GM12878 (cell line): ENCODE results near the gene CASP5. TPM values are rescaled to one million over a fixed set of nuclear protein-coding genes. Genes with fewer than 3 reads are reported as not detected.

Experiments used
- ATAC-seq: fragments of 200-7000 bp; cut with Tn5 transposase; 3 replicates; pipeline ENCODE4 v1.9.1; 2020; ENCODE audit warnings: mild to moderate bottlenecking, moderate library complexity
- BruUV-seq: library from RNA; stranded (reverse); fragments of 400-500 nt; replicated peaks from 2 replicates; lab custom pipeline; 2021; lab: Mats Ljungman, UMichigan
- CTCF ChIA-PET: fragments of 300-600 bp; sonication (Branson Sonifier 250); formaldehyde crosslinking; extraction: SDS; loops from one replicate; lab custom pipeline; 2021; ENCODE audit warnings: inconsistent platforms; lab: Yijun Ruan, JAX
- POLR2A ChIA-PET: fragments of 350-600 bp; formaldehyde crosslinking; extraction: SDS; loops from one replicate; lab custom pipeline; 2021; ENCODE audit warnings: inconsistent platforms; lab: Charles Lee
- RAD21 ChIA-PET: fragments of 300-600 bp; sonication (Branson Sonifier 250); formaldehyde crosslinking; loops from one replicate; lab custom pipeline; 2023; ENCODE audit warnings: antibody characterized with exemption; ENCODE audit not compliant: unreplicated experiment; lab: Charles Lee
- SMC1A ChIA-PET: fragments of 300-600 bp; sonication (Branson Sonifier 250); formaldehyde crosslinking; loops from one replicate; lab custom pipeline; 2023; ENCODE audit not compliant: unreplicated experiment, uncharacterized antibody; lab: Charles Lee
- DNase-seq: peaks from one replicate; pipeline ENCODE4 v3.0.0-alpha.2; 2011; ENCODE audit warnings: low read depth, low spot score
- FAIRE-seq: peaks from 3 replicates; lab custom pipeline; 2011; peaks lifted over from hg19 to GRCh38; lab: Jason Lieb, UNC
- H2AFZ ChIP-seq: 2 replicates; pipeline ENCODE4 v1.6.0; 2011; ENCODE audit warnings: low read depth, low read length, control low read depth; ENCODE audit not compliant: control insufficient read depth
- H3K27ac ChIP-seq: 2 replicates; pipeline ENCODE4 v1.5.1; 2011; ENCODE audit warnings: control low read depth; ENCODE audit not compliant: control insufficient read depth, insufficient read depth
- H3K27me3 ChIP-seq, 2 experiments: replicated peaks in 1 of 2; 2 replicates each; pipeline versions ENCODE4 v1.6.0 to v1.6.1; 2011; ENCODE audit warnings: low read length in 1 of 2; ENCODE audit not compliant: control insufficient read depth in 2 of 2, insufficient read depth in 2 of 2
- H3K36me3 ChIP-seq, 2 experiments: 2 replicates each; pipeline ENCODE4 v1.5.1; 2011; ENCODE audit warnings: low read length in 1 of 2; ENCODE audit not compliant: control insufficient read depth in 2 of 2, insufficient read depth in 2 of 2
- H3K4me1 ChIP-seq: 2 replicates; pipeline ENCODE4 v1.6.1; 2011; ENCODE audit warnings: mild to moderate bottlenecking, low read length, moderate library complexity, mixed read lengths; ENCODE audit not compliant: control insufficient read depth, insufficient read depth
- H3K4me2 ChIP-seq: 2 replicates; pipeline ENCODE4 v1.6.0; 2011; ENCODE audit warnings: control low read depth; ENCODE audit not compliant: control insufficient read depth, insufficient read depth
- H3K4me3 ChIP-seq: fragments of 200-600 bp; sonication (generic); 2 replicates; pipeline ENCODE4 v1.5.1; 2016
- H3K79me2 ChIP-seq: 2 replicates; pipeline ENCODE4 v1.6.0; 2011; ENCODE audit warnings: low read length; ENCODE audit not compliant: control insufficient read depth, insufficient read depth
- H3K9ac ChIP-seq: 2 replicates; pipeline ENCODE4 v1.8.0; 2011; ENCODE audit warnings: low read length, control low read depth, mixed read lengths; ENCODE audit not compliant: control insufficient read depth, insufficient read depth
- H3K9me3 ChIP-seq: replicated peaks from 3 replicates; pipeline ENCODE4 v1.5.1; 2011; ENCODE audit warnings: mild to moderate bottlenecking, low read length; ENCODE audit not compliant: control insufficient read depth, insufficient read depth
- H4K20me1 ChIP-seq: 2 replicates; pipeline ENCODE4 v1.6.0; 2011; ENCODE audit not compliant: control insufficient read depth, insufficient read depth
- BHLHE40 ChIP-seq, 2 experiments: fragments of 450-650 bp in 1 of 2; IDR thresholded peaks; 2 replicates each; pipeline ENCODE4 v1.6.1; 2011 to 2017; ENCODE audit warnings: low read depth in 2 of 2, borderline replicate concordance in 1 of 2, improper control_type of control experiment in 1 of 2, low read length in 1 of 2, mild to moderate bottlenecking in 1 of 2
- IRF4 ChIP-seq: IDR thresholded peaks from 2 replicates; pipeline ENCODE4 v1.6.1; 2011; ENCODE audit warnings: low read depth, low read length
- PKNOX1 ChIP-seq: fragments of 450-650 bp; IDR thresholded peaks from 2 replicates; pipeline ENCODE4 v1.6.1; 2016; ENCODE audit warnings: mild to moderate bottlenecking
- SREBF2 ChIP-seq: IDR thresholded peaks from 2 replicates; pipeline ENCODE4 v1.6.1; 2012; ENCODE audit warnings: mild to moderate bottlenecking, low read length
- STAT1 ChIP-seq: fragments of 450-650 bp; conservative IDR thresholded peaks from 2 replicates; pipeline ENCODE4 v1.6.1; 2014; ENCODE audit warnings: antibody characterized with exemption, mild to moderate bottlenecking
- STAT3 ChIP-seq: IDR thresholded peaks from 2 replicates; pipeline ENCODE4 v1.6.1; 2011; ENCODE audit warnings: low read depth, low read length, improper control_type of control experiment
- TAF1 ChIP-seq: IDR thresholded peaks from 2 replicates; pipeline ENCODE4 v1.6.1; 2011; ENCODE audit warnings: mild to moderate bottlenecking, low read depth, low read length, borderline replicate concordance
- TARDBP ChIP-seq: IDR thresholded peaks from 2 replicates; pipeline ENCODE4 v1.6.1; 2016; ENCODE audit warnings: borderline replicate concordance
- TBL1XR1 ChIP-seq: IDR thresholded peaks from 2 replicates; pipeline ENCODE4 v1.6.1; 2012; ENCODE audit warnings: low read depth, low read length, improper control_type of control experiment
- WRNIP1 ChIP-seq: IDR thresholded peaks from 2 replicates; pipeline ENCODE4 v1.6.1; 2011; ENCODE audit warnings: low read depth, low read length, improper control_type of control experiment, borderline replicate concordance
- ZBTB40 ChIP-seq: fragments of 450-650 bp; IDR thresholded peaks from 2 replicates; pipeline ENCODE4 v1.6.1; 2016; ENCODE audit warnings: mild to moderate bottlenecking, moderate library complexity, borderline replicate concordance
- WGBS: methylation state at CpG from one replicate; pipeline ENCODE4 v1.1.6; 2016; ENCODE audit warnings: low lambda C conversion rate; ENCODE audit not compliant: insufficient replicate concordance, insufficient coverage; ENCODE audit errors: missing lambda C conversion rate; 5-methylcytosine and 5-hydroxymethylcytosine counted together
- in situ Hi-C: fragments of 300-500 bp; cut with MboI; formaldehyde crosslinking; loops from 9 replicates; pipeline ENCODE4 v1.14.3; 2018; ENCODE audit warnings: mixed read lengths
- intact Hi-C: fragments of 100-400 bp; cut with micrococcal nuclease; formaldehyde crosslinking; loops from one replicate; pipeline ENCODE4 v1.14.2; 2022; ENCODE audit not compliant: unreplicated experiment
- polyA plus RNA-seq, 11 experiments: library from polyadenylated mRNA; depleted of rRNA in 4 of 11; unstranded in 6 of 11; stranded (reverse) in 5 of 11; fragments of >200 nt; fragmentation: Nextera tagmentation in 4 of 11; fragmentation: Illumina TruSeq in 1 of 11; extraction: Ambion mirVana in 4 of 11; extraction: Trizol in 1 of 11; gene quantifications; 1 replicate in 1 of 11; 2 replicates in 10 of 11; pipeline versions ENCODE4 v1.2.1 to v1.2.3, GENCODE V29; 2011 to 2016; ENCODE audit warnings: inconsistent platforms in 2 of 11, missing spikeins in 2 of 11, low read depth in 1 of 11
- total RNA-seq, 4 experiments: library from RNA; depleted of rRNA in 3 of 4; stranded (reverse); fragments of >200 nt in 3 of 4; fragmentation: Illumina TruSeq in 1 of 4; extraction: Trizol in 1 of 4; gene quantifications; 2 replicates each; pipeline versions ENCODE4 v1.2.1 to v1.2.3, GENCODE V29; 2013 to 2021

CASP5 gene
- total and polyA plus RNA-seq, 10 of the 15 experiments (the other 5 are each of a cell fraction or from before 2014, with no cell fraction given): not detected

GRCh38 chr11:105040703-105041102, 17.7 kb upstream of the CASP5 start:
- SMC1A ChIA-PET: interaction anchor here (1.2 kb wide), 1 partner anchor 10 kb away, joined by 3 read pairs; no protein-coding TSS in a partner anchor
- intact Hi-C loops: no loop called here
- H3K4me3 ChIP-seq: no peak overlapping the region

More at GRCh38 chr11:105040703-105041102, 17.7 kb upstream of the CASP5 start:
- Histone ChIP-seq H3K27ac (no peak overlapping the region), H3K9ac (no peak overlapping the region), H3K4me1 (no peaks in the 10 kb centered on the region), H3K4me2 (no peak overlapping the region), H3K36me3 (no peaks in the 10 kb centered on the region), H3K27me3 (no peaks in the 10 kb centered on the region), H2AFZ (no peak overlapping the region), H3K79me2 (no peaks in the 10 kb centered on the region), H3K9me3 (no peaks in the 10 kb centered on the region; the same call in 2 of the 3 replicates), H4K20me1 (no peaks in the 10 kb centered on the region)
- no peak for FAIRE-seq
- in situ Hi-C loops: no loop called here
- no TSS peak for BruUV-seq
- ChIA-PET POLR2A (interaction anchor here (1.0 kb wide), 1 partner anchor 8 kb away, joined by 3 read pairs; no protein-coding TSS in a partner anchor), RAD21 (no interaction called here), CTCF (no interaction called here)
- no peak for TF ChIP-seq ZBTB40
- no peak for TF ChIP-seq STAT1
- TF ChIP-seq STAT3: no peak
- no peak for TF ChIP-seq WRNIP1
- no peak for TF ChIP-seq TARDBP
- TF ChIP-seq TAF1: no peak
- no peak for TF ChIP-seq TBL1XR1
- TF ChIP-seq SREBF2: no peak
- TF ChIP-seq IRF4: no peak
- no peak for TF ChIP-seq PKNOX1
- no peak for TF ChIP-seq BHLHE40 (IDR thresholded peaks at IDR 0.05; ENCODE audit: borderline replicate concordance in 1 of 2, low read depth in 2 of 2, low read length in 1 of 2)
- ATAC-seq: no peak
- 67% methylated on average over 2 of the region's 2 CpGs for WGBS
- no peak for DNase-seq
